ENCODE measurements around the gene RHOF.

Gene RHOF

DNA sequence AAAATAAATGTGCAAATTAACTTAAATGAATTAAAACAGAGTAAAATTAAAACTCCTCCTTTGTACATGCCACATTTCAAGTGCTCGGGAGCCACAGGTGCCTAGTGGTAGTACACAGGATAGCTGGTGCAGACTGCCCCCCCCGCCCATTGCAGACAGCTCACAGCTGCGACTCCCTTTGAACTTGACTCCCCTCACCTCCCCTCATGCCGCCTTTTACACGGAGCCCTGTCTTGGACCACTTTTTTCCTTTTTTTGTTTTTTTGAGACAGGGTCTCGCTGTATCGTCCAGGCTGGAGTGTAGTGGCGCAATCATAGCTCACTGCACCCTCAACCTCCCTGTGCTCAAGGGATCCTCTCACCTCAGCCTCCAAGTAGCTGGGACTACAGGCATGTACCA, 21.8 kb upstream of the RHOF start:
- H3K9ac ChIP-seq (ENCODE audit: low read length) = no peak overlapping the region
- H3K4me3 ChIP-seq (ENCODE audit: low read depth, low read length, poor library complexity, severe bottlenecking) = no peak overlapping the region
- no peaks in the 10 kb centered on the region for H3K27me3 ChIP-seq (ENCODE audit: insufficient read depth, low read length)
- TF ChIP-seq EZH2 (IDR thresholded peaks at IDR 0.05; ENCODE audit: borderline replicate concordance, low read length) (no peak), CTCF (IDR thresholded peaks at IDR 0.05; ENCODE audit: low read length) (no peak)
- H3K9me3 ChIP-seq (ENCODE audit: low read length) = no peaks in the 10 kb centered on the region
- H3K4me1 ChIP-seq (ENCODE audit: insufficient read depth, low read length, severe bottlenecking) = peaks cover 32% of the 10 kb centered on the region
- no peak overlapping the region for H3K27ac ChIP-seq (ENCODE audit: low read depth, low read length, poor library complexity, severe bottlenecking)
- no peaks in the 10 kb centered on the region for H4K20me1 ChIP-seq (ENCODE audit: insufficient read depth, low read length)
- H3K9me2 ChIP-seq (ENCODE audit: low read depth, low read length) = no peaks in the 10 kb centered on the region
- H3F3A ChIP-seq (ENCODE audit: insufficient read depth, low read length) = 0 out of 2 replicates have a peak, but pooled peaks cover 5% of the 10 kb centered on the region
- H3K4me2 ChIP-seq (ENCODE audit: low read length) = no peak overlapping the region
- no peaks in the 10 kb centered on the region for H3K79me2 ChIP-seq (ENCODE audit: insufficient read depth, low read length)
- H2AFZ ChIP-seq (ENCODE audit: low read length) = no peak overlapping the region
- peaks cover 61% of the 10 kb centered on the region for H3K36me3 ChIP-seq (ENCODE audit: insufficient read depth, low read length)

DNA sequence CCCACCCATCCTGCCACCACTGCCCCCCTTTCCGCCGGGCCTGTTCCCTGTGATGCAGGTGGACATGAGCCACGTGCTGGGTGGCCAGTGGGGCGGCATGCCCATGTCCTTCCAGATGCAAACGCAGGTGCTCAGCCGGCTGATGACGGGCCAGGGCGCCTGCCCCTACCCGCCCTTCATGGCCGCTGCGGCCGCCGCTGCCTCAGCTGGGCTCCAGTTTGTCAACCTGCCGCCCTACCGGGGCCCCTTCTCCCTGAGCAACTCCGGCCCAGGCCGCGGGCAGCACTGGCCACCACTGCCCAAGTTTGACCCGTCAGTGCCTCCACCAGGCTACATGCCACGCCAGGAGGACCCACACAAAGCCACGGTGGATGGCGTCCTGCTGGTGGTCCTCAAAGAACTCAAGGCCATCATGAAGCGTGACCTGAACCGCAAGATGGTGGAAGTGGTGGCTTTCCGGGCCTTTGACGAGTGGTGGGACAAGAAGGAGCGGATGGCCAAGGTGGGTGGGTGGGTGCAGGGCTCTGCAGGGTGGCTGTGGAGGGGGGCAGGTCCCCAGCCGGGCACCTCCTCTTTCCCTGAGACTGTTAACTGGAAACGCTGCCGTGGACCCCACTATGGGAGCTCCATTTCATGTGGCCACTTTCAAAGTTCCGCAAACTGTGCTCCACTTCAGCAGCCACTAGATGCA, 21.1 kb upstream of the RHOF start:
- Histone ChIP-seq H3K36me3 (ENCODE audit: insufficient read depth, low read length) (peaks cover 61% of the 10 kb centered on the region), H3K4me1 (ENCODE audit: insufficient read depth, low read length, severe bottlenecking) (peaks cover 32% of the 10 kb centered on the region), H3K27ac (ENCODE audit: low read depth, low read length, poor library complexity, severe bottlenecking) (no peak overlapping the region), H4K20me1 (ENCODE audit: insufficient read depth, low read length) (no peaks in the 10 kb centered on the region), H3K9me2 (ENCODE audit: low read depth, low read length) (no peaks in the 10 kb centered on the region), H3K9me3 (ENCODE audit: low read length) (no peaks in the 10 kb centered on the region), H3K27me3 (ENCODE audit: insufficient read depth, low read length) (no peaks in the 10 kb centered on the region), H3K4me3 (ENCODE audit: low read depth, low read length, poor library complexity, severe bottlenecking) (no peak overlapping the region), H3K79me2 (ENCODE audit: insufficient read depth, low read length) (no peaks in the 10 kb centered on the region), H3F3A (ENCODE audit: insufficient read depth, low read length) (0 out of 2 replicates have a peak, but pooled peaks cover 5% of the 10 kb centered on the region), H2AFZ (ENCODE audit: low read length) (no peak overlapping the region), H3K4me2 (ENCODE audit: low read length) (no peak overlapping the region), H3K9ac (ENCODE audit: low read length) (no peak overlapping the region)
- TF ChIP-seq CTCF (IDR thresholded peaks at IDR 0.05; ENCODE audit: low read length) (no peak), EZH2 (IDR thresholded peaks at IDR 0.05; ENCODE audit: borderline replicate concordance, low read length) (no peak)

DNA sequence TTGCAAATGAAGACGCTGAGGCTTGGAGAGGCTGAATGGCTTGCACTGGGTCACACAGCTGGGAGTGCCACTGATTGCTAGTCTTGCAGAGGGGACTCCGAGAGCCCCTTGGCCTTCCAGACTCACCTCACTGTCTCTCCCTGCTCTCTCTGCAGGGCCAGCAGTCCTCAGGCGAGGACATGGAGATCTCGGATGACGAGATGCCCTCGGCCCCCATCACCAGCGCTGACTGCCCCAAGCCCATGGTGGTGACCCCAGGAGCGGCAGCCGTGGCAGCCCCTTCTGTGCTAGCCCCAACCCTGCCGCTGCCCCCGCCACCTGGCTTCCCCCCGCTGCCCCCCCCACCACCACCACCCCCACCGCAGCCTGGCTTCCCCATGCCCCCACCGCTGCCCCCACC, 20.5 kb upstream of the RHOF start:
- no peaks in the 10 kb centered on the region for H3K9me3 ChIP-seq (ENCODE audit: low read length)
- peak overlapping the region; percentile 85; the same call in 1 of the 2 replicates for H3K4me2 ChIP-seq (ENCODE audit: low read length)
- H4K20me1 ChIP-seq (ENCODE audit: insufficient read depth, low read length) = no peaks in the 10 kb centered on the region
- H3K27me3 ChIP-seq (ENCODE audit: insufficient read depth, low read length) = no peaks in the 10 kb centered on the region
- H3K9ac ChIP-seq (ENCODE audit: low read length) = no peak overlapping the region
- no peak overlapping the region for H3K27ac ChIP-seq (ENCODE audit: low read depth, low read length, poor library complexity, severe bottlenecking)
- no peak overlapping the region for H2AFZ ChIP-seq (ENCODE audit: low read length)
- H3K9me2 ChIP-seq (ENCODE audit: low read depth, low read length) = no peaks in the 10 kb centered on the region
- peaks cover 32% of the 10 kb centered on the region for H3K4me1 ChIP-seq (ENCODE audit: insufficient read depth, low read length, severe bottlenecking)
- H3F3A ChIP-seq (ENCODE audit: insufficient read depth, low read length) = 0 out of 2 replicates have a peak, but pooled peaks cover 5% of the 10 kb centered on the region
- TF ChIP-seq EZH2 (IDR thresholded peaks at IDR 0.05; ENCODE audit: borderline replicate concordance, low read length) (no peak), CTCF (IDR thresholded peaks at IDR 0.05; ENCODE audit: low read length) (no peak)
- no peak overlapping the region for H3K4me3 ChIP-seq (ENCODE audit: low read depth, low read length, poor library complexity, severe bottlenecking)
- H3K79me2 ChIP-seq (ENCODE audit: insufficient read depth, low read length) = no peaks in the 10 kb centered on the region
- H3K36me3 ChIP-seq (ENCODE audit: insufficient read depth, low read length) = peaks cover 61% of the 10 kb centered on the region

Measured in OCI-LY1 (cell line).